SU-DHL-6 (cell line): Measurements from ENCODE around the gene TRIM9.

ENCODE experiments used
- H2AFZ ChIP-seq: fragments of 200-600 bp; sonication (generic); 2 replicates; pipeline ENCODE4 v1.6.1; 2014; ENCODE audit warnings: low read depth, mild to moderate bottlenecking, moderate library complexity, mixed read lengths, antibody characterized with exemption, low read length; ENCODE audit not compliant: severe bottlenecking
- H3F3A ChIP-seq: fragments of 200-600 bp; shearing (Covaris generic); 2 replicates; pipeline ENCODE4 v1.6.0; 2016; ENCODE audit warnings: antibody characterized with exemption, mild to moderate bottlenecking; ENCODE audit not compliant: insufficient read depth
- H3K27ac ChIP-seq: fragments of 200-600 bp; sonication (generic); 2 replicates; pipeline ENCODE4 v1.5.1; 2016; ENCODE audit warnings: low read depth, mild to moderate bottlenecking, low read length, moderate library complexity, mixed read lengths
- H3K27me3 ChIP-seq: fragments of 200-600 bp; sonication (generic), shearing (Covaris generic); 2 replicates; pipeline ENCODE4 v1.6.0; 2014; ENCODE audit warnings: mild to moderate bottlenecking, low read length
- H3K36me3 ChIP-seq: fragments of 200-600 bp; sonication (generic); 2 replicates; pipeline ENCODE4 v1.6.1; 2014; ENCODE audit warnings: mild to moderate bottlenecking, low read length, mixed read lengths
- H3K4me2 ChIP-seq: fragments of 300-600, 200-600 bp; shearing (Covaris generic), sonication (generic); 2 replicates; pipeline ENCODE4 v1.6.0; 2014; ENCODE audit warnings: low read length, low read depth, mild to moderate bottlenecking; ENCODE audit not compliant: poor library complexity, severe bottlenecking
- H3K4me3 ChIP-seq: fragments of 200-600 bp; sonication (generic); 2 replicates; pipeline ENCODE4 v1.5.1; 2014; ENCODE audit warnings: antibody characterized with exemption, low read length, mild to moderate bottlenecking, mixed read lengths; ENCODE audit not compliant: insufficient read depth, poor library complexity, severe bottlenecking
- H3K79me2 ChIP-seq: fragments of 200-600 bp; sonication (generic); 2 replicates; pipeline ENCODE4 v1.6.1; 2014; ENCODE audit warnings: mild to moderate bottlenecking, low read length, moderate library complexity; ENCODE audit not compliant: insufficient read depth
- H3K9ac ChIP-seq: fragments of 200-600 bp; sonication (generic); 2 replicates; pipeline ENCODE4 v1.7.0; 2014; ENCODE audit warnings: mild to moderate bottlenecking, low read length
- H3K9me2 ChIP-seq: fragments of 200-600 bp; sonication (generic); replicated peaks from 2 replicates; pipeline ENCODE4 v1.6.1; 2014; ENCODE audit warnings: low read length; ENCODE audit not compliant: insufficient read depth
- H3K9me3 ChIP-seq: fragments of 200-600 bp; sonication (generic); 2 replicates; pipeline ENCODE4 v1.6.1; 2014; ENCODE audit warnings: low read length, mixed read lengths; ENCODE audit not compliant: insufficient read depth
- H4K20me1 ChIP-seq: fragments of 200-600 bp; sonication (generic); 2 replicates; pipeline ENCODE4 v1.6.1; 2014; ENCODE audit warnings: low read depth, mild to moderate bottlenecking, antibody characterized with exemption, low read length, moderate library complexity, mixed read lengths
- EZH2phosphoT487 ChIP-seq: fragments of 200-600 bp; sonication (generic), shearing (Covaris generic); conservative IDR thresholded peaks from 2 replicates; pipeline ENCODE4 v1.6.1; 2018; ENCODE audit warnings: mild to moderate bottlenecking, antibody characterized with exemption, low read length, moderate library complexity, mixed read lengths
- TF ChIP-seq, protein P1 (sequence below): fragments of 200-600 bp; sonication (generic); IDR thresholded peaks from one replicate; pipeline ENCODE4 v1.5.1; 2017; ENCODE audit warnings: antibody characterized with exemption, mild to moderate bottlenecking, low read length, moderate library complexity; ENCODE audit not compliant: insufficient read depth, poor library complexity, severe bottlenecking

The TRIM9 gene

DNA sequence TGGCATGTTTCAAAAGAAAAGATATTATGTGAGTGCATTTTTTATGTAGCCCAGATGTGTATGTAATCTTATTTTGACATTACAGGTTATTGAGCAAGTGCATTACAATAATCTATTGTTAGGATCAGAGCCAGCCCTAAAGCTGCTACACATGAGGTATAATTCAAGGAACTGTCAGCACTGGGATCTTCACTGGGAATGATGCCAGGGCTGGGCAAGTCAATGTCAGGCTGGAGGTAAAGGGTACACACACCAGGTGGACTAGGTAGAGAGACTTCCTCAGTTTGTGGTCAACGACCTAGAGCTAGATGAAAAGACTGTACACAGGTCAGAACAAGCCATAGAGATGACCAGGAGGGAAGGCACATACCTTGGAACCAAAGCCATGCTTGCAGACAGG lies 15.4 kb downstream of the TRIM9 start:
- Histone ChIP-seq H3F3A (no peaks in the 10 kb centered on the region), H3K4me3 (no peak overlapping the region), H3K27me3 (no peaks in the 10 kb centered on the region), H3K9me2 (no peaks in the 10 kb centered on the region), H3K4me2 (no peak overlapping the region), H3K9me3 (no peaks in the 10 kb centered on the region), H3K79me2 (no peaks in the 10 kb centered on the region), H3K36me3 (no peaks in the 10 kb centered on the region), H2AFZ (no peak overlapping the region), H4K20me1 (no peaks in the 10 kb centered on the region), H3K9ac (no peak overlapping the region), H3K27ac (no peak overlapping the region)
- no peak for TF ChIP-seq EZH2phosphoT487
- TF ChIP-seq, protein P1, sequence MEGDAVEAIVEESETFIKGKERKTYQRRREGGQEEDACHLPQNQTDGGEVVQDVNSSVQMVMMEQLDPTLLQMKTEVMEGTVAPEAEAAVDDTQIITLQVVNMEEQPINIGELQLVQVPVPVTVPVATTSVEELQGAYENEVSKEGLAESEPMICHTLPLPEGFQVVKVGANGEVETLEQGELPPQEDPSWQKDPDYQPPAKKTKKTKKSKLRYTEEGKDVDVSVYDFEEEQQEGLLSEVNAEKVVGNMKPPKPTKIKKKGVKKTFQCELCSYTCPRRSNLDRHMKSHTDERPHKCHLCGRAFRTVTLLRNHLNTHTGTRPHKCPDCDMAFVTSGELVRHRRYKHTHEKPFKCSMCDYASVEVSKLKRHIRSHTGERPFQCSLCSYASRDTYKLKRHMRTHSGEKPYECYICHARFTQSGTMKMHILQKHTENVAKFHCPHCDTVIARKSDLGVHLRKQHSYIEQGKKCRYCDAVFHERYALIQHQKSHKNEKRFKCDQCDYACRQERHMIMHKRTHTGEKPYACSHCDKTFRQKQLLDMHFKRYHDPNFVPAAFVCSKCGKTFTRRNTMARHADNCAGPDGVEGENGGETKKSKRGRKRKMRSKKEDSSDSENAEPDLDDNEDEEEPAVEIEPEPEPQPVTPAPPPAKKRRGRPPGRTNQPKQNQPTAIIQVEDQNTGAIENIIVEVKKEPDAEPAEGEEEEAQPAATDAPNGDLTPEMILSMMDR = no peak

DNA sequence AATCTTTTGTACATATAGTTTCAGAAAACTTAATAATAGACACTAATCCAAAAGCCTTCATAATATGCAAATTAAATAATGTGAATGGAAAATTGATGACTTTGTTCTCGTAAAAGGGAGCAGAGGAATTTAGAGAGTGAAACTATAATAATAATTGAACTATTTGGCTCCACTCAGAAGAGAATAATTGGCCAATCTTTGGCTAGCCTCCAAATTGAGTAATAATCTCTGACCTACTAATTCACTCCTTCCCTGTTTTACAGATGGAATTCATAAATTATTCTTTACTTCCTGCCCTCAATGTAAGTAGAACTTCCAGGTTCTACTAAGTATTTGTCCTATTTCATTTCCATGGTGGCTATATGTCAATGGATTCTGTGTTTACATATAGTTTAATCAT lies 15.8 kb downstream of the TRIM9 start:
- H3K9me2 ChIP-seq = no peaks in the 10 kb centered on the region
- H3K9me3 ChIP-seq = no peaks in the 10 kb centered on the region
- H3K27me3 ChIP-seq = no peaks in the 10 kb centered on the region
- no peaks in the 10 kb centered on the region for H3K79me2 ChIP-seq
- no peak overlapping the region for H3K9ac ChIP-seq
- no peak overlapping the region for H2AFZ ChIP-seq
- H3K36me3 ChIP-seq = no peaks in the 10 kb centered on the region
- TF ChIP-seq, protein P1 = no peak
- TF ChIP-seq EZH2phosphoT487 = no peak
- H3F3A ChIP-seq = no peaks in the 10 kb centered on the region
- H4K20me1 ChIP-seq = no peaks in the 10 kb centered on the region
- no peak overlapping the region for H3K27ac ChIP-seq
- no peak overlapping the region for H3K4me2 ChIP-seq
- no peak overlapping the region for H3K4me3 ChIP-seq

DNA sequence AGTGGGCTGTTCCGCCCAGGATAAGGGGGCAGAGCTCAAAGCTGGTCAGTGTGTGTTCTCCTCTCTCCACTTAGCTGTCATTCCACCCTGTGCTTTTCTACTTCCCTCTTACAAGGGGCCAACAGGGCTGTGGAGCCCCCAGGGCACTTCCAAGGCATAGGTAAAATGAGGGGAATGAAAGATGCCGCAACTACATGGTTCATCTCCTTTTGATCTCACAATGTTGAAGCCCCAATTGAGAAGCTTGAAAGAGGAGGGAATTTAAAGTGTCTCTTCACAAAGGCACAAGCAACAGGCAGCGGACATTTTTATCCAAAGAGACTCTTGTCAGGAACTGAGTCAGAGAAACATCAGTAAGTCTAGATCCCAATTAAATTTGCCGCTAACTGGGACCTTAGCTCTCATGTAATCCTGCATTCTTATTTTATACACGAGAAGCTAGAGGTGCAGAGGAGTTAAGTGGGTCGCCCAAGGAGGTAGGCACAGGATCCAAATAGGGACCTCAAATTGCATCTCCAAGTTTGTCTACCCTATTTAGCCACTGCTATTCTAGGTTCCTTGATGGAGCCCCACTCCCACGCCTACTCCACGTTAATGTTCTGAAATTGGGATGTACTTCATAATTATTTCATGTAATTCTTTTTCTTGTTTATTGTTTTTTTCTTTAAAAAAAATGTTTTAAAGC lies 20.1 kb downstream of the TRIM9 start:
- Histone ChIP-seq H3F3A (no peaks in the 10 kb centered on the region), H3K36me3 (no peaks in the 10 kb centered on the region), H4K20me1 (no peaks in the 10 kb centered on the region), H3K27ac (no peak overlapping the region), H2AFZ (no peak overlapping the region), H3K9me2 (no peaks in the 10 kb centered on the region), H3K27me3 (no peaks in the 10 kb centered on the region), H3K79me2 (no peaks in the 10 kb centered on the region), H3K4me2 (no peak overlapping the region), H3K9me3 (0 out of 2 replicates have a peak, but pooled peaks cover 7% of the 10 kb centered on the region), H3K9ac (no peak overlapping the region), H3K4me3 (no peak overlapping the region)
- TF ChIP-seq, protein P1 = no peak
- TF ChIP-seq EZH2phosphoT487 = no peak
